Measurements from ENCODE around the gene ADGRV1.

Gene ADGRV1

GRCh38 chr5:90876366-90876765, 317.8 kb downstream of the ADGRV1 start:
- no peak for DNase-seq

GRCh38 chr5:90877049-90877448, 318.5 kb downstream of the ADGRV1 start:
- DNase-seq, result no peak

GRCh38 chr5:90878081-90878480, 319.5 kb downstream of the ADGRV1 start:
- no peak for DNase-seq

- no peak for DNase-seq
These were observed 320.1 kb downstream of the ADGRV1 start for GRCh38 chr5:90878549-90879196.

GRCh38 chr5:90881626-90882150, 323.1 kb downstream of the ADGRV1 start:
- no peak for DNase-seq

GRCh38 chr5:90882448-90882847, 323.9 kb downstream of the ADGRV1 start:
- no peak for DNase-seq

GRCh38 chr5:90885180-90885868, 326.7 kb downstream of the ADGRV1 start:
- no peak for DNase-seq

- DNase-seq, result no peak
These were observed 327.8 kb downstream of the ADGRV1 start for GRCh38 chr5:90886381-90886780.

- no peak for DNase-seq
These were observed 330.1 kb downstream of the ADGRV1 start for GRCh38 chr5:90888511-90889324.

GRCh38 chr5:90889325-90889600, 330.7 kb downstream of the ADGRV1 start:
- no peak for DNase-seq

DNA sequence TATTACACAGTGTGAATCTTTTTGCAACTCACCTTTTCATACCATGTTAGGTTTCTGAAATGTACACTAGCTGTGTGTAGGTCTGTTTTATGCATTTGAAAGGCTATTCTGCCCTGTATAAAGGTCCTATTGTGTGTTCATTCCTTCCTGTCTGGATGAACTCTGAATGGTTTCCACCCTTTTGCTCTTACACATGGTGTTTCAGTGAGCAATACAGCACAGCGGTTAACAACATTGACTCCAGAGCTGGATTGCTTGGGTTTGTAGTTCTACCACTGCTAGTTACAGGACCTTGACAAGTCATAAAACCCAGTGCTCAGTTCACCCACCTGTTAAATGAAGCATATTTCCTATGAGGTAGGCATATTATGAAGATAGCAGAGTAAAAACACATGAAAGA, 331.6 kb downstream of the ADGRV1 start:
- DNase-seq, result no peak

DNA sequence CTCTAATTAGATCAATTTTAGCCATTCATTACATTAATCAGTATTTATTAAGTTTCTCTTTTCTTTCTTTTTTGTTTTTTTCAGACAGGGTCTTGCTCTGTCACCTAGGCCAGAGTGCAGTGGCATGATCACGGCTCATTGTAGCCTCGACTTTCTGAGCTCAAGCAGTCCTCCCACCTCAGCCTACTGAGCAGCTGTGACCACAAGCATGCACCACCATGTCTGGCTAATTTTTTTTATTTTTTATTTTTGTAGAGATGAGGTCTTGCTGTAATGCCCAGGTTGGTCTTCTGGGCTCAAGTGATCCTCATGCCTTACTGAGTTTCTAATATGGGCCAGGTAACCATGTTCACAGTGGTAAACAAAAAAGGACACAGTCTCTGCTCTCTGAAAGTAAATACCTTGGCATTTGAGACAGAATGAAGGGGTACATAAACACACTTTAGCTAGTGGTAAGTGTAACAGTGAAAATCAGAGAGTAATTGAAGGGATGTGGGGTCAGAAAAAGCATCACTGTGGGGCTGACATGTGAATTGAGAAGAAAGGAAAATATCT, 336.3 kb downstream of the ADGRV1 start:
- no peak for DNase-seq

GRCh38 chr5:90897618-90898017, 339.0 kb downstream of the ADGRV1 start:
- no peak for DNase-seq

- DNase-seq, result no peak
These were observed 339.9 kb downstream of the ADGRV1 start for GRCh38 chr5:90898326-90899013.

- no peak for DNase-seq
These were observed 340.5 kb downstream of the ADGRV1 start for GRCh38 chr5:90899014-90899604.

GRCh38 chr5:90901261-90901660, 342.7 kb downstream of the ADGRV1 start:
- DNase-seq, result no peak

GRCh38 chr5:90902170-90902569, 343.6 kb downstream of the ADGRV1 start:
- no peak for DNase-seq

DNA sequence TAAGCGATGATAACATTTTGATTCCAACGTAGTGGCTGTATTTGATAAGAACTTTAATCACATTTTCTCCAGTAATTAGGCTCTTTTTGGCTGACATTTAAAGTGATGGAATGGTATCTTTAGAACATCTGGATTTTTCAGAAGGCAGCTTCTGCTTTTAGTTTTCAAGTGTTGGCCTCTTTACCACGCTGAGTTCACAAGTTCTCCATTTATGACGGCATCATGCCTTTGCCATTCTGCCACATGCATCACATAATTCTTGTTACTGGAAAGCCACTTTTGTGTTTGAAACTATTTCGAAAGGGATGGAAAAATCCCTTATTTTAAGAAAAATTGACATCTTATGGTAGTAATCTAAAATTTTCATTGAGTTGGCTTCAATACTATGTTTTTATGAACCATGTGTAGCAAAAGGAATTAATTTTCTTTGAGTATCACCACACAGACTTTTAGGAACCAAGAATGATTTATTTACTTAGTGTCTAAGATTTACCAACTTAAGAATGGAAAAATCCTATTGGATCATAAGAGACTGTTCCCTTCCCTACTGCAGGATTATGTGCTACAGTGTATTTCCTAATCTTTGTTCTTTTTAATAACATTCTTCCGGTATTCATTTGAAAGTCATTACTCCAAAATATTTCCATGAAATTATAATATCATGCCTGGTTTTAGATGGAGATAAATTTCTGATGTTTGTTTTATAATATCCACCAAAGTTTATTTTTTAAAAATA, 344.2 kb downstream of the ADGRV1 start:
- no peak for DNase-seq

- DNase-seq, result no peak
These were observed 350.5 kb downstream of the ADGRV1 start for GRCh38 chr5:90909101-90909503.

DNA sequence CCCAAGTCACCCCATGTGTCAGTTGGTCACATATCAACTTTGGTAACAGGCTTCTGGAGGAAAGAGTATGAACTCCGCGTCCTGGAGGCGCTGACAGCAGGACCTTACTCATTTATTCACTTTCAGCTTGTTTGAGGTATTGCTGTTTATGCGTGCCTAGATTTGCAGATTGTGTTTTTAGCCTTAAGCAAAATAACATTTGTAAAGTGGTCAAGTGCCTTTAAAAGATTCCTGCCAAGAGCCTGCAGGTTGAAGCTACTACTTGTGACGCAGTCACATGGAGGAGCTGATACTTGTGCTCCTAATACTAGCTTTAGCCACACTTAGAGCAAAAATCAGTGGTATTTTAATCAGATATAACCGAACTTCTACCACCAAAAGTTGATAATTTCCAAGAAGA, 351.3 kb downstream of the ADGRV1 start:
- DNase-seq, result no peak

- DNase-seq, result no peak
These were observed 352.6 kb downstream of the ADGRV1 start for GRCh38 chr5:90911169-90911568.

DNA sequence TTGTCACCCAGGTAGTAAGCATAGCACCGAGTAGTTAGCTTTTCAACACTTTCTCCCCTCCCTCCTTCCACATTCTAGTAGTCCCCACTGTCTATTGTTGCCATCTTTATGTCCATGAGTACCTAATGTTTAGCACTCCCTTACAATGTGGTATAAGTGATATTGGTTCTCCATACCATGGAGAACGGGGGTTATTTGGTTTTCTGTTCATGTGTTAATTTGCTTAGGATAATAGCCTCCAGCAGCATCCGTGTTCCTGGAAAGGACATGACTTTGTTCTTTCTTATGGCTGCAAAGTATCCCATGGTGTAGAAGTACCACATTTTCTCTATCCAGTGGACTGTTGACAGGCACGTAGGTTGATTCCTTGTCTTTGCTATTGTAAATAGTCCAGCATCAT, 353.9 kb downstream of the ADGRV1 start:
- DNase-seq, result peak; percentile 20

Measured in NCI-H526 treated with DMSO at 0.1 percent for 48 hours (cell line).